ENCODE data around the gene ALOXE3.

Gene ALOXE3

DNA sequence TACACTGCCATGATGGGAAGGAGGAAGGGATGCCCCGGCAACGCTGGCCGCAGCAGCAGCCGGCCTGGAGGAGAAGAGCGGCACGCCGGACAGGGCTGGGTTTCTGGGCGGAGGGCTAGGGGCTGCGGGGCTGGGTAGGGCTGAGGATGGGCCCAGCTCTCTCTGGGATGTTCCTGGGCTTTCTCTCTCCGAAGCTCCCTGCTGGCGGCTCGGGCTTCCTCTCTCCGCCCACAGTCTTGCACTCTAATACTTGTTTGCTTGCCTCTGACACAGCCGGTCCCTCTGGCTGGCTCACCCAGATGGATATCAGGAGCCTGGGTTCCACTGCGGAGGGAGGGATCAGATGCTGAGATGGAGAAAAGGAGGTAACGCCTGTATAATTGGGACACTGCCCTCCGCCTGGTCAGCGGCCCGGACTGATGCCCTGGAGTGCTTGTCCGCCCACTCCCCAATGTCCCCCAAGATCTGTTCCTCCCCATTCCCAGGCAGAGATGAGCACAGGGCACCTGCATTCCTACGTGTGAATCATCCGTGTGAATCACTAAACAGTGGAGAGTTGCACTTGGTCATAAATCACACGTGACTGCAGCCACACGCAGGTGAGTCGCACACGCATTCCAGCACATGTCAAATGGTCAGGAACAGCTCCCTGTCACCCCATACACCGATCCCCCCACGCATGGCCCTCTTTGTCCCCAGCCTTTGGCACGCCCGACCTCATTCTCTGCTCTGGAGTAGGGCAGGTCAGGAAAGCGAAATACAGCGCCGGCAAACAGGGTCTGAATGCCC is at the start of gene ALOXE3:
Gene ALOXE3, minus strand, starts transcription at position 535 of the 789 bp plus-strand sequence. Its CDS starts 524 bp downstream, at position 11.
- H3K4me1 ChIP-seq (ENCODE audit: control insufficient read depth in 5 of 5, insufficient read depth in 5 of 5, low read length in 5 of 5), result peaks cover 10 to 53% (median 48%) of the 10 kb centered on the region in 5 donors
- H3K27me3 ChIP-seq (ENCODE audit: control insufficient read depth in 5 of 5, insufficient read depth in 4 of 5, low read length in 5 of 5), result peaks cover 30 to 53% (median 34%) of the 10 kb centered on the region in 5 donors
- H3K4me3 ChIP-seq (ENCODE audit: low read depth in 1 of 5, low read length in 5 of 5), result peak within 1 kb of the TSS; percentile 71 to 91 (median 77)

DNA sequence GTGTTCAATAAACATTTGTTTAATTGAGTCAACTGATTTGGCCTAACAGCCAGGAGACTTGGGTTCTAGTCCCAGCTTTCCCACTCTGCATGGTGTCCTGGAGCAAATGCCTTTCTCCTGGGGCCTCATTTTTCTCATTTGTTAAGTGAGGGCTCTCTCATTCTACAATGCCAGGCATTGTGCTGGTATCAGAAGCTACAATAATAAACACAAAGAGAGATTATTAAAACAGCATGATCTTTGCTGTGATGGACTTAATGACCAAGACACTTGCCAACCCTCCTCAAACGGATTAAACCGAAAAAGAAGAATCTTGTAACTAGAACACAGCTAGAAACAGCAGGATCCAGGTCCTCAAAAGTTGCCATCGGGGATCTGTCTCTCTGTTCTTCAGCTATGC is 49.2 kb upstream of the ALOXE3 start:
- Histone ChIP-seq H3K4me1 (ENCODE audit: control insufficient read depth in 5 of 5, insufficient read depth in 5 of 5, low read length in 5 of 5) (peaks cover 5 to 23% (median 18%) of the 10 kb centered on the region in 5 donors), H3K9ac (ENCODE audit: low read length in 5 of 5) (no peak overlapping the region)

More for the DNA sequence above, at the start of gene ALOXE3:
- no peaks in the 10 kb centered on the region for H3K36me3 ChIP-seq (ENCODE audit: control insufficient read depth in 5 of 5, insufficient read depth in 5 of 5, low read length in 5 of 5)
- H3K9ac ChIP-seq (ENCODE audit: low read length in 5 of 5), result peak within 1 kb of the TSS; percentile 34 to 73 (median 67)
- peak within 1 kb of the TSS; percentile 39 for H3K27ac ChIP-seq (ENCODE audit: low read depth, low read length)
- no peaks in the 10 kb centered on the region for H3K9me3 ChIP-seq (ENCODE audit: control insufficient read depth in 5 of 5, low read length in 5 of 5)

DNA sequence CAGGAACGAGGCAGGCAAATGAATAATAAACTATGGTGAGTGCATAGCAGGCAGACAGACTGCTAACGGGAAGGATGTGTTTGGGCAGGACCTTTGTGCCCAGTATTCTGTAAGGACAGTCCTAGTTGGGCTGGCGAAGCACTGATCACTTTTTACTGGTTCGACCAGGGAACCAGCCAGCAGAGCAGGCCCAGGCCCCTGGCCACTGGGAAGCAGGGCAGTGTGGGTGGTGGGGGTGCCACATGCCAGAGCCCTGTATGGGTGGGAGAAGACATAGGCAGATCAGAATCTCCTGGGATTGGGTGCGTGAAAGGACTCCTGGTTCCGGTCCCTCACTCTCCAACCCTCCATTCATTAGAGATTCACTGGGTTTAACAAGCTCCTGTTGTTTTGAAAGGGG is 48.4 kb upstream of the ALOXE3 start:
- H3K9me3 ChIP-seq (ENCODE audit: control insufficient read depth in 5 of 5, low read length in 5 of 5), result no peaks in the 10 kb centered on the region
- H3K36me3 ChIP-seq (ENCODE audit: control insufficient read depth in 5 of 5, insufficient read depth in 5 of 5, low read length in 5 of 5), result peaks cover 0 to 1% (median 0%) of the 10 kb centered on the region in 5 donors
- no peak overlapping the region for H3K27ac ChIP-seq (ENCODE audit: low read depth, low read length)
- H3K9ac ChIP-seq (ENCODE audit: low read length in 5 of 5), result no peak overlapping the region
- no peaks in the 10 kb centered on the region for H3K27me3 ChIP-seq (ENCODE audit: control insufficient read depth in 5 of 5, insufficient read depth in 4 of 5, low read length in 5 of 5)
- H3K4me1 ChIP-seq (ENCODE audit: control insufficient read depth in 5 of 5, insufficient read depth in 5 of 5, low read length in 5 of 5), result peaks cover 8 to 28% (median 25%) of the 10 kb centered on the region in 5 donors
- no peak overlapping the region for H3K4me3 ChIP-seq (ENCODE audit: low read depth in 1 of 5, low read length in 5 of 5)

More for the DNA sequence above, 49.2 kb upstream of the ALOXE3 start:
- Histone ChIP-seq H3K27ac (ENCODE audit: low read depth, low read length) (no peak overlapping the region), H3K9me3 (ENCODE audit: control insufficient read depth in 5 of 5, low read length in 5 of 5) (no peaks in the 10 kb centered on the region), H3K4me3 (ENCODE audit: low read depth in 1 of 5, low read length in 5 of 5) (no peak overlapping the region), H3K27me3 (ENCODE audit: control insufficient read depth in 5 of 5, insufficient read depth in 4 of 5, low read length in 5 of 5) (no peaks in the 10 kb centered on the region), H3K36me3 (ENCODE audit: control insufficient read depth in 5 of 5, insufficient read depth in 5 of 5, low read length in 5 of 5) (no peaks in the 10 kb centered on the region)

DNA sequence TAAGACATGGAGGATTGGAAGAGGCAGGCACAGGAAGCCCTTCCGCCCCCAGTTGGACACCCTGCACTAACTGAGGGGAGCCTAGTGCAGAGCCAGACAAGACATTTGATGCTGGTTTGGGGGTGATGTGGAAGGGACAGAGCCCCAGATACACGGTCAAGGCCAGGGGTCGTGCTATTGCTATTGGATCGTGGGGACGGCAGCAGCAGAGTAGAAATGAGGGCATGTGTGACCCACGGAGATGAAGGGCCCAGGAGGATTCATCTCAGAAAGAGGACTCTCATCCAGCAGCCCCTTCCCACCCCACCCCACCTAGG is 46.5 kb upstream of the ALOXE3 start:
- Histone ChIP-seq H3K4me1 (ENCODE audit: control insufficient read depth in 5 of 5, insufficient read depth in 5 of 5, low read length in 5 of 5) (peaks cover 10 to 43% (median 40%) of the 10 kb centered on the region in 5 donors), H3K4me3 (ENCODE audit: low read depth in 1 of 5, low read length in 5 of 5) (peak overlapping the region in 1 of 5 donors; percentile 92), H3K9ac (ENCODE audit: low read length in 5 of 5) (peak overlapping the region in 2 of 5 donors; percentile 12 to 33), H3K9me3 (ENCODE audit: control insufficient read depth in 5 of 5, low read length in 5 of 5) (no peaks in the 10 kb centered on the region), H3K27me3 (ENCODE audit: control insufficient read depth in 5 of 5, insufficient read depth in 4 of 5, low read length in 5 of 5) (no peaks in the 10 kb centered on the region), H3K27ac (ENCODE audit: low read depth, low read length) (peak overlapping the region; percentile 93), H3K36me3 (ENCODE audit: control insufficient read depth in 5 of 5, insufficient read depth in 5 of 5, low read length in 5 of 5) (peaks cover 2 to 20% (median 15%) of the 10 kb centered on the region in 5 donors)

DNA sequence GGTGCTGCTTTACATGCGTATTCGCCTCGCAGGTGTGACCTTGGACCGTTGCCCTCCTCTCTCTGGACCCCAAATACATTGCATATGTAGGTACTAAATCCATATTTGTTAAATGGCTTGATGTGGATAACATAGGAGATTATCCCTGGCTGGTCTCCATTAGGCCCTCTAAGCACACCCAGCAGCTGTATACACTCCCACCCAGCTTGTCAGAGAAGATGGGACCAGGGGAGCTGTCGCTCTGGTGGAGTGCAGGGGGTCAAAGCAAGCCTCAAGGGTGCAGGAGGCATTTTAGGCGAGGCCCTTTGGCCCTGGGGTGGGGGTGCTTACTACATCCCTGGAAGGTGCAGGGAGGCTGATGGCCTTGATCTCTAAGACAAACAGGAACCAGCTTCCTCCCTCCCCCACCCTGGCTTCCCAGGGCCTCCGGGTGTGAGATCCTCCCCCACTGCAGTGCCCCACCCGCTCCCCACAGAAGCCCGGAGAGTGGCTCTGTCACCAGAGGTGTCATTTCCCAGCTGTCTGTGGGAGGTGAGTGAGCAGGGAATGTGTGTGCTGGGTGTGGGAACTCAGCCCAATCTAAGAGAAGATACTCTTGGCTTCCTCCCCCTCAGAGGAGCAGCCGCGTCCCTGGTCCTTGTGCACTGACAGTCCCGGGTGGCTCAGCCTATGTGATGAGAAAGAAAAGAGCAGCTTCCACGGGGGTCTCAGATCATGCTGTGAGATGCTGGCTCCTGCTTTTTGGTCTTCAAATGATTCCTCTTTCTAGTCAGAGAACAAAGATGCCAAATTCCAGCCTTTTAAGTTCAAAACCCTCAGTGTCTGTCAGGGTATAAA is 45.9 kb upstream of the ALOXE3 start:
- Histone ChIP-seq H3K9ac (ENCODE audit: low read length in 5 of 5) (peak overlapping the region; percentile 22 to 77 (median 39)), H3K4me3 (ENCODE audit: low read depth in 1 of 5, low read length in 5 of 5) (peak overlapping the region in 4 of 5 donors; percentile 14 to 92 (median 30)), H3K27ac (ENCODE audit: low read depth, low read length) (peak overlapping the region; percentile 93), H3K27me3 (ENCODE audit: control insufficient read depth in 5 of 5, insufficient read depth in 4 of 5, low read length in 5 of 5) (no peaks in the 10 kb centered on the region), H3K36me3 (ENCODE audit: control insufficient read depth in 5 of 5, insufficient read depth in 5 of 5, low read length in 5 of 5) (peaks cover 2 to 26% (median 21%) of the 10 kb centered on the region in 5 donors), H3K4me1 (ENCODE audit: control insufficient read depth in 5 of 5, insufficient read depth in 5 of 5, low read length in 5 of 5) (peaks cover 10 to 46% (median 40%) of the 10 kb centered on the region in 5 donors), H3K9me3 (ENCODE audit: control insufficient read depth in 5 of 5, low read length in 5 of 5) (no peaks in the 10 kb centered on the region)

DNA sequence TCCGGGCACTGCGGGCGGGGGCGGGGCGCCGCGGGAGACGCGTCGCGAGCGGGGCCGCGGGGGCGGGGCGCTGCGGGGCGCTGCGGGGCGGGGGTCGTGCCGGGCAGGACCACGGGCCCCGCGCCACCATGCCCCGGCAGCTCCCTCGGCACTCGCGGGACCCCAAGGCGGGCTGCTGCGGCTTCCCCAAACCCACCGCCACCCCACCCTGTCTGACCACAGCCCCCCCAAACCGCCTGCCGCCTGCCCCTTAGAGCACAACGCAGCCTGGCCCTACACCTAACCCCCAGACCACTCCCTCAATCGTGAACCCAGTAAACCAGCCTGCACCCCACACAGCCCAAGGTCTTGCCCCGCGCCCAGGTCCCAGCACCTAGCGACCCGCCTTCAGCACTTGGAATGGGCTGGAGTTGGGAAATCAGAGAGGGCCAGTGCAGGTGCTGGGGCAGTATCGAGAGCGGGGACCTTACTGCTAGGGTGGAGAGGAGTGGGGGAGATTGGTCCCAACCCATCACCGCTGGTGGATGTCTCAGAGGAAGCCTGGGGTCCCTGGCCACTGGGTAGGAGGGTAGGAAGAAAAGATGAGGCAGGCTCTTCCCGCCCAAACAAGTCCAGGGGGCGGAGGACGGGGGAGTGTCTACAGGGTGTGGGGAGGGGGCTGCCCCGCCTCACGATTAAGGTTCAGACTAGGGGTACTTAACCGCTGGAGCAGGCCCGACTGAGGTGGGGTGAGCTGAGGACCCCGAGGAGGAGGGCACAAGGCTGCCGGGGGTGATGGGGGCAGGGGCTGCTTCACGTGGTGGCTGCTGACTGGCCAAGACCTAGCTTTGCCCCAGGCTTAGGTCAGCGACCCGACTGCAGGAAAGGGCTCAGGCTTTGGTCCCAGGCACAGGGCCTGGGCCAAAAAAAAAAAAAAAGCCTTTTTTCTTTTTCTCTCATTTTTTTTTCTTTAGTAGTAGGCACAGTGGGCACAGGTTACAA is 45.0 kb upstream of the ALOXE3 start:
- peaks cover 10 to 51% (median 46%) of the 10 kb centered on the region in 5 donors for H3K4me1 ChIP-seq (ENCODE audit: control insufficient read depth in 5 of 5, insufficient read depth in 5 of 5, low read length in 5 of 5)
- peaks cover 2 to 28% (median 25%) of the 10 kb centered on the region in 5 donors for H3K36me3 ChIP-seq (ENCODE audit: control insufficient read depth in 5 of 5, insufficient read depth in 5 of 5, low read length in 5 of 5)
- peak overlapping the region; percentile 93 for H3K27ac ChIP-seq (ENCODE audit: low read depth, low read length)
- H3K27me3 ChIP-seq (ENCODE audit: control insufficient read depth in 5 of 5, insufficient read depth in 4 of 5, low read length in 5 of 5), result no peaks in the 10 kb centered on the region
- peak overlapping the region; percentile 37 to 97 (median 65) for H3K4me3 ChIP-seq (ENCODE audit: low read depth in 1 of 5, low read length in 5 of 5)
- H3K9me3 ChIP-seq (ENCODE audit: control insufficient read depth in 5 of 5, low read length in 5 of 5), result no peaks in the 10 kb centered on the region
- peak overlapping the region in 4 of 5 donors; percentile 65 to 77 (median 72) for H3K9ac ChIP-seq (ENCODE audit: low read length in 5 of 5)

DNA sequence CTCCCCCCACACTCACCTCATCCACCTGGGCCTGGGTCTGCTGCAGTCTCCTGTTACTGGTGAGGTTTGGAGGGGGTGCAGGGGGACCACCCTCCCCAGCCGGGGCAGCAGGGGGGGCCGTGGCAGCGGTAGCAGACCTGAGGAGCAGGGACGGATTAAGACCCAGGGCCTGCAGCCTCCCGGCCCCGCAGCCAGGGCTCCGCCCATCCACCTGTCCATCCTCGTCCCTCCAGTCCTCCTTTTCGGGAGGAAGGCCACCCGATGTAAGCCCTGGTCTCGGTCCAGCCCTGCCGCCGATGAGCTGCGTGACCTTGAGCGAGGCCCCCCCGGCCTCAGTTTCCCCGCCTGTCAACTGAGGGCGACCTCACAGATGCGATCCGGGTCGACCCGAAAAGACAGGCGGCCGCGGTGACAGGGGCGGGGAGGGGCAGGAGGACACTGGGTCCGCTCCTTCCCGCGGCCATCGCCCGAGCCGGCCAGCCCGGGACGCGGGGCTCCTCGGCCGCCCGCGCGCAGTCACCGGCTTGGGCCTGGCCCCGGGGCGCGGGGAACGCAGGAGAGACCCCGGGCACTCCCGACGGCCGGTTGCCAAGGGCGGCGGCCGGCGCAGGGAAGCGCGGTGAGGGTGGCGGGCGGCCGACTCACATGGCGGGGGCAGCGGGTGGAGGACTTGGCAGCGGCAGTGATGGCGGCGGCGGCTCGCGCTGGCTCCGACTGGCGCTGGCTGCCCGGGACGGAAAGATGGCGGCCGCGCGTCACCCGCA is 44.1 kb upstream of the ALOXE3 start, which contains the start of gene VAMP2:
Gene VAMP2, minus strand, starts transcription at position 716 of the 764 bp plus-strand sequence. Its CDS starts 69 bp downstream, at position 647.
- Histone ChIP-seq H3K36me3 (ENCODE audit: control insufficient read depth in 5 of 5, insufficient read depth in 5 of 5, low read length in 5 of 5) (peaks cover 2 to 29% (median 25%) of the 10 kb centered on the region in 5 donors), H3K27me3 (ENCODE audit: control insufficient read depth in 5 of 5, insufficient read depth in 4 of 5, low read length in 5 of 5) (no peaks in the 10 kb centered on the region), H3K9ac (ENCODE audit: low read length in 5 of 5) (peak within 1 kb of the TSS; percentile 77 to 99 (median 86)), H3K27ac (ENCODE audit: low read depth, low read length) (peak within 1 kb of the TSS; percentile 93), H3K4me3 (ENCODE audit: low read depth in 1 of 5, low read length in 5 of 5) (peak within 1 kb of the TSS; percentile 84 to 97 (median 92)), H3K4me1 (ENCODE audit: control insufficient read depth in 5 of 5, insufficient read depth in 5 of 5, low read length in 5 of 5) (peaks cover 10 to 52% (median 46%) of the 10 kb centered on the region in 5 donors), H3K9me3 (ENCODE audit: control insufficient read depth in 5 of 5, low read length in 5 of 5) (no peaks in the 10 kb centered on the region)

DNA sequence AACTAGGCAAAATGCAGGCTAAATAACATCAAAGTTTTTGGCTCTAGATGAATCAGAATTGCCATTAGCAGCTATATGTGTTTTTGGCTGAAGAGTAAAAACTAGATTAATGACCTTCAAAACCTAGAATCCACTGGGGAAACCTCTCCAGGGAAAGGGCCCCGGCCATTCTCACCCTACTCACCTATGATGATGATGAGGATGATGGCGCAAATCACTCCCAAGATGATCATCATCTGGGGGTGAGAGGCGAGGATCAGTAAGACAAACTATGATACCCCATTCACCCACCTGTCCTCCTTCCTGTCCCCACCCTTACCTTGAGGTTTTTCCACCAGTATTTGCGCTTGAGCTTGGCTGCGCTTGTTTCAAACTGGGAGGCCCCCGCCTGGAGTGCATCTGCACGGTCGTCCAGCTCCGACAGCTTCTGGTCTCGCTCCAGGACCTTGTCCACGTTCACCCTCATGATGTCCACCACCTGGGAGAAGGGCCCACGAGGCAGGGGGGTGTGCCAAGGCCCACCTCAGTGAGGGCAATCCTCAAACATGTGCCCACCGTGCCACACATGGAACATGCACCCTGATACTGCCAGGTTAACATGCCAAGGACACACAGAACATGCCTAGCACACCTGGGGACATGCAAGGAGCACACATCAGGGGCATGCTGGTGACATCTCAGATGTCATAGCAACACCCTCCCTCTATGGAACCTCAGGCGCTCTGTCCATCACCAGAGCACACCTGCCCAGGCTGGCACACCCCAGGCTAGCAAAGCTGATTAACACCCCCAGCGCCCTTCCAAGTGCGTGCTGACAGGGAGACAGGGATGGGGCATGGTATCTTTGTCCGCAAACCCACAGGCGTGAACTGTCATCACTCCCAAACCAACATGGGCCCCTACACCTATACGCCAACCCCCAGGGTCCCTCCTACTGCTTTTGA is 43.2 kb upstream of the ALOXE3 start:
- H3K9me3 ChIP-seq (ENCODE audit: control insufficient read depth in 5 of 5, low read length in 5 of 5), result peaks cover 0 to under 1% (median 0%) of the 10 kb centered on the region in 5 donors
- peak overlapping the region; percentile 84 to 97 (median 92) for H3K4me3 ChIP-seq (ENCODE audit: low read depth in 1 of 5, low read length in 5 of 5)
- peaks cover 2 to 29% (median 25%) of the 10 kb centered on the region in 5 donors for H3K36me3 ChIP-seq (ENCODE audit: control insufficient read depth in 5 of 5, insufficient read depth in 5 of 5, low read length in 5 of 5)
- peaks cover 16 to 58% (median 51%) of the 10 kb centered on the region in 5 donors for H3K4me1 ChIP-seq (ENCODE audit: control insufficient read depth in 5 of 5, insufficient read depth in 5 of 5, low read length in 5 of 5)
- H3K27ac ChIP-seq (ENCODE audit: low read depth, low read length), result peak overlapping the region; percentile 93
- peak overlapping the region; percentile 77 to 99 (median 86) for H3K9ac ChIP-seq (ENCODE audit: low read length in 5 of 5)
- peaks cover 0 to 2% (median 0%) of the 10 kb centered on the region in 5 donors for H3K27me3 ChIP-seq (ENCODE audit: control insufficient read depth in 5 of 5, insufficient read depth in 4 of 5, low read length in 5 of 5)

All from subcutaneous abdominal adipose tissue (tissue), 5 donors.